Keratinocyte (primary cell): Measurements from ENCODE around the gene ZNF629.

Source experiments
- CTCF ChIP-seq, 3 experiments: IDR thresholded peaks in 1 of 3; conservative IDR thresholded peaks in 1 of 3; optimal IDR thresholded peaks in 1 of 3; 2 replicates in 2 of 3; 3 replicates in 1 of 3; pipeline versions ENCODE3 to v1.5.1; 2011; ENCODE audit warnings: low read length in 3 of 3, mild to moderate bottlenecking in 3 of 3, moderate library complexity in 2 of 3, control low read depth in 1 of 3, inconsistent platforms in 1 of 3; ENCODE audit not compliant: insufficient read depth in 2 of 3; ENCODE audit errors: extremely low read depth in 1 of 3
- EZH2 ChIP-seq: IDR thresholded peaks from one replicate; pipeline ENCODE4 v1.6.1; 2012; ENCODE audit warnings: inconsistent platforms, mild to moderate bottlenecking, low read length, moderate library complexity

- TF ChIP-seq CTCF (optimal IDR thresholded peaks at IDR 0.05 in 1 of 3, IDR thresholded peaks at IDR 0.05 in 1 of 3, conservative IDR thresholded peaks at IDR 0.05 in 1 of 3; ENCODE audit: extremely low read depth in 1 of 3, insufficient read depth in 2 of 3, low read length in 3 of 3) (no peak), EZH2 (no peak)
These were observed 24.8 kb downstream of the ZNF629 start, which contains the start of the genes CFAP119 and RNF40 for GRCh38 chr16:30761928-30762902.
